GM19035 (cell line): ENCODE data around the gene SLC39A11.
"Not testable (repeated sequence)": the region's sequence is repeated elsewhere in the genome, so short reads cannot be mapped to it uniquely, and the experiment has no call there.

Source experiments
- ATAC-seq: cut with Tn5 transposase; IDR thresholded peaks from one replicate; pipeline ENCODE4 v1.9.1; 2021; ENCODE audit not compliant: unreplicated experiment

Gene SLC39A11

DNA sequence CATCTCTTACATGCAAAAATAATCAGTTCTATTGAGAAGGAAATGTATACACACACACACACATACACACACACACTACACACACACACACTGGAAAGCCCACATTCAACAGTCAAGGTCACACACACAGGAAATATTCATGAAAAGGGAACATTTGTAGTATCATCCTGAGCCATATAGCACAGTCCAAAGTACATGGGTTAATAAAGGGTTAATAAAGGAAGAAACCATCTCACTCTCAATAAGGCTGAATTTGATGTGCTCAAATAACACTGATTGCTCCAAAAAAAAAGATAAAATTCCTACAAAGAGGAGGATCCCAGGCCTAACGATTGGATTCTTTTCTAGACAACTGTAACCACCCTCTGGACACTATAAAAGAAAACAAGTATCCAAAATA lies 164.7 kb downstream of the SLC39A11 start:
- ATAC-seq = no peak

DNA sequence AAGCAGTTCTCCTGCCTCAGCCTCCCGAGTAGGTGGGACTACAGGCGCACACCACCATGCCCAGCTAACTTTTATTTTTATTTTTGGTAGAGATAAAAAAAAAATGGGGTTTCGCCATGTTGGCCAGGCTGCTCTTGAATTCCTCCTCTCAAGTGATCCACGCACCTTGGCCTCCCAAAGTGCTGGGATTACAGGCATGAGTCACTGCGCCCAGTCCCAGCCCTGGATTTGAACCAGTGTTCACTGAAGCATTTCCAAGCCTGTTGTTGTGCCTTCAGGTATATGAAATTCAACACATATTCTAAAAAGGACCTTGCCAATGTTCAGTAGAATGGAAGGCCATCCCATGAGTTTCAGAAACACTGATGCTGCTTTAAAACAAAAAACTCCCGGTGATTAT lies 165.3 kb downstream of the SLC39A11 start:
- ATAC-seq = no peak

DNA sequence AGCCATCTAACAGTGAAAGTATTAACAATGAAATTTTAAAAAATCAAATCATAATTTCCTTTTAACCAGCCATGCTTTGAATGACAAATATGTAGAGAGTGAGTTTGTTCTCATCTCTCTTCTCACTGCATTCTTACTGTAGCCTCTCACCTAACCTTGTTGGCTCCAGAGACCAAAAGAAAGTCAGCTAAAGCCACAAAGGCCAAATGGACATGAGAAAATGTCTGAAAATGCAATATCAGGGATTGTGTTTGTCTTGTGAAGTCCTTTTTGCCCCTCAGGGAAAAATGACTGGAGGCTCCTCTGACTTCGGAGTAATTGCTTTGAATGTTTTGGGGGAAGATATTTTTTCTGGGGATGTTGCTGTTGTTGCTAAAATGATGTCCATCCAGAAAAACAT lies 166.3 kb downstream of the SLC39A11 start:
- no peak for ATAC-seq

DNA sequence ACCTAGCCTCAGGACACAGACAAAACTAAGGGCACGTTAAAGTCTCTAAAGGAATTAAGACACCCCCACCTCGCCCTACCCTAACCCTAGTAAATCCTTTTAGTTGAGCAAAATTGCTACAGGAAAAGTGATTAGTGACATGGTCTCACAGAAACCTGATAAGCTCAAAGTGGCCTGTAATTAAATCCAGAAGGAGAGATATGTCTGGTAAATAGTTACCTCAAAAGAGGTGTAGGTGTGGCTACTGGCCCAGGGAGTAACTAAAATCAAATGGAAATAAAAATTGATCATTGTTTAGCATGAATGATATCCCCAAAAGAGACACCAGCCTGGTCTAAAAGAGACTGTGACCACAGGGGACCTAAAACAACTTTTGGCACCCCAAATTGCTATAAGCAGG lies 168.3 kb downstream of the SLC39A11 start:
- no peak for ATAC-seq

DNA sequence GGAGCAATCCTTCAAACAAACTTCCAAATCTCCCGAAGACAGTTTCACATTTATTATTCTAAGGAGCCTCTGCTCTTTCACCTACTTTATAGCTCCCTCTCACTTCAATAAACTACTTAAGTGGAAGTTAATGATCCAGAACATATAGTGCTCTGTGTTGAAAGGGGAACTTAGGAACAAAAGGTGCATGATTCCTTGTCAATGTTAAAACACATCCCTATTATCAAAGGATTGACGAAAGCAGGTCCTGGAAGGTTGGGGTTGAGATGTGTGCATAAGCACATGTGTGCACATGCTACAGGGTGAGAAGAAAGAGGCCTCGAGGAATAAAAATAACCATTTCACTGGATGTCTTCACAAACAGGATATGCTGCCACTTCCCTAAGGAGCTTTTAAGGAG lies 170.3 kb downstream of the SLC39A11 start:
- no peak for ATAC-seq

DNA sequence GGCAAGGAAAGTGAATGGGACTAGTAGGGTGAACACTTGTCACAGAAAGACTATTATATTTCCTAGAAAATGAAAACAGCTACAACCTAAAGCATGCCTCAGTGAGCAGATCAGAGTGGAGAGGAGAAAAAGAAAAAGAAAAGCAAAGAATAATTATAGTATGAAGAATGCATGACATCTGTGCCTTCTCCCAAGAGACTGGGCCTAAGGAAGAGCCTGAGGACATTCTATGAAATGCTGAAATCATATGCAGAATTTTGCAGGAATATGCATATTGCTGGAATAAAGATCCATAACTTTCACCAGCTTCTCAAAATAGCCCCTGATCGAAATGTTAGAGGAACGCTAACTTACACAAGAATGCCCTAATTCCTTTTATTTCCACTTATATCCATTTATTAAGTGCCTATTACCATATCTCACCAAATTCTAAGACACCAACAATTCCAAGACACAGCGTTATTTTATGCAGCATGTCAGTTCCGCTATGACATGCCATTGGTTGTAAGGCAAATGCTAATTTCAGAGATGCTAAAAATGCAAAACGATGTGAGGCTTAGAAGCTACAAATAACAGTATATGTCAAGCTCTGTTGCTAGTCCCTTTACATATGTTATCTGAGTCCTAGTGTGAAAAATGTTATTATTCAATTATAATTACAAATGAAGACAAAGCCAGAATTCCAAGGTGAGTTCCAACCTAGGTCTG lies 171.0 kb downstream of the SLC39A11 start:
- no peak for ATAC-seq

DNA sequence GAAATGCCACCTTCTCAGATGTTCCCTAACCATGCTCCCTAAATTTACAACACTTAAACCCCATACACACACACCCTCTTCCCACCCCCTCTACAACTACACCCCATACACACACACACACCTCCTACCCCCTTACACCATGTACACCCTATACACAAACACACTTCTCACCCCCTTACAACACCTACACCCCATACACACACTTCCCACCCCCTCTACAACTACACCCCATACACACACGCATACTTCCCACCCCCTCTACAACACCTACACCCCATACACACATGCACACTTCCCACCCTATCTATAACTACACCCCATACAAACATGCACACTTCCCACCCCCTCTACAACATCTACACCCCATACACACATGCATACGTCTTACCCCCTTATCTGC lies 172.0 kb downstream of the SLC39A11 start:
- ATAC-seq = no peak

DNA sequence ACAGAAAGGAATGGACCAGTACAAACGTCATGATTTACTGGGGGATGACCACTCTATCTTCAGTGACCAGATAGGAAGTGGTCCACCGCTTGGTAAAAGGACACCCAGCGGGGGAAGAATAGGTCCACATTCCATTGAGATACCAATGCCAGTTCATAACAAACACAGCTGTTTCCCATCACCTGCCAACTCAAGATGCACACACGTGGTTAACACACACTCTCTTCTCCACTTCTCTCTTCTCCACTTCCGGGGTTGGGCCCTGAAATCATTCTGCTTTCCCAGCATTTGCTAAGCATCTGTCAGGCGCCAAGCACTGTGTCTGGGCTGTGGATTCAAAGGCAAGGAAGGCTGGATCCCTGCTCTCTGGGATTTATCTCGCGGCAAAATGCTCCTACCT lies 175.5 kb downstream of the SLC39A11 start:
- no peak for ATAC-seq

DNA sequence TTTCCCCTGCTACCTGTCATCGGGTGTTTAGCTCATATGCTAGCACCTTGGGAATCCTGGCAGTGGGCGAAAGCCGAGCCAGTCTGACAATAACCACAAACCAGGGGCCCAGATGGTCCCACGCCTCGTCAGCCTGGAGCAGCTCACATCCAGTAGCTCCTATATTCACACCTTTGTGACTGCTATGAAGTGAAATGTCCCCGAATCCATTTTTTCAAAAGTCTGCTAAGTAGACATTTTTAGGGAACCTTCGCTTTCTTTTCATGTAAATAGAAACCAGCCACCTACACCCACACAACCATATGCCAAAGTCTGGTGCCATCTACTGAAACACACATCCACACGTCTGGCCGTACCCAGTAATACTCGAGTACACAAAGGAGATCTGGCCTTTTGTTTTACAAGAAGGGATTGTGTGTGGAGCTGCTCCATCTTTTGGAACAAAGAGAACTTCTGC lies 176.8 kb downstream of the SLC39A11 start:
- ATAC-seq = no peak

DNA sequence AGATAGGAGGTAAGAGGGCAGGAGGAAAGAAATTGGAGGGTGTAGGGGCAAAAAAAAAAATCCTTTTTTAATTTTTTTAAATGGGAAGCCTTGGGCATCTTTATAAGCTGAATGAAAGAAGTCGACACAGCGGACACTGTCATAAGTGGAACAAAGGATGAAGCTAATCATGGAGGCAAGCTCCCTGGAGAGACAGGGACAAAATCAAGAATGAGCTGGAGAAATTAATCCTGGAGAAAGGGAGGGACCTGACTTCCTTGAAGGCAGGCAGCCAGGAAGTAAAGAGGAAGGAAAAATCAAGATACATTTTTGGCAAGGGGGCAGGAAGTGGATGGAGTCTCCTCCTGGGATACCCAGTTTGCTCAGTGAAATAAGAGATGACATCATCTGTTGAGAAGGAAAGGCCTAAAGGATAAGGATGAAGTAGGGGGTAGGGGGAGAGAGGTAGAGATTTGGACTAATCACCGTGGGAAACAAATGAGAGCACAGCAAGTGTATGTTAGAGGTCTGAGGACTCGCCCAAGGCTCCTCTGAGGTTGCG lies 179.3 kb downstream of the SLC39A11 start:
- ATAC-seq = no peak

DNA sequence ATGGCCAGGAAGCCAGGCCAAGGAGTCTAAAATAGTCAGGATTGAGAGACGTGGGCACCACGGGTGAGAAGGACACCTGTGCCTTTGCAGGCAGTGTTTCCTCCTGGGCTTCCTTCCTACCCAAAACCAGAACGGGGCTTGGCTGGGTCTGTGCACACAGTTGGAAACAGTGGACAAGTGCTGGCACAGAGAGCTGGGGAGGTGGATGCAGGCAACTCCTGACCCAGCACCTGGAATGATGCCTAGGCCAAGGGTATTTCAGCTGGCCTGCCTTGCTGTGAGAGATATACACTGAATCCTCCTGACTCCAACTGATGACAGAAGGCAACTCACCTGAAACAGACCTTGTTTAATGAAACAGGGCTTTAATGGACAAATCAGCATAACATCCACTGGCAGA lies 186.2 kb downstream of the SLC39A11 start:
- ATAC-seq = no peak

DNA sequence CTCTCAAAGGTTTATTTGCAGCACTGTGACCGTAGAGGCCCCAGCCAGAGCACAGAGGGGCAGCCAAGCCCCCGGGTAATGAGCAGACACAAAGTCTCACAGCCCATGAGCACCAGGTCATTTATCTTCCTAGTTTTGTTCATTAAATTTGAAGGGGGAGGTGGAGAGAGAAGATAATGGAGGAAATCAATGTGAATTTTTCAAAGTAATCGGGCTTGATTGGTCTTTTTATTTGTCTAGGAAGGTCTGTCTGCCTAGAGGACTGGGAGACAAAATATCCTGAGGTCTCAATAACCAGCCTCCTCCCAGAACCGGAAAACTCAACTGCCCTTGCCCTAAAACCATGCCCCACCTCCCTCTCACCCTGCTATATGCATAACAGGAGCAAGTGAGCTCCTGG lies 189.0 kb downstream of the SLC39A11 start:
- no peak for ATAC-seq

DNA sequence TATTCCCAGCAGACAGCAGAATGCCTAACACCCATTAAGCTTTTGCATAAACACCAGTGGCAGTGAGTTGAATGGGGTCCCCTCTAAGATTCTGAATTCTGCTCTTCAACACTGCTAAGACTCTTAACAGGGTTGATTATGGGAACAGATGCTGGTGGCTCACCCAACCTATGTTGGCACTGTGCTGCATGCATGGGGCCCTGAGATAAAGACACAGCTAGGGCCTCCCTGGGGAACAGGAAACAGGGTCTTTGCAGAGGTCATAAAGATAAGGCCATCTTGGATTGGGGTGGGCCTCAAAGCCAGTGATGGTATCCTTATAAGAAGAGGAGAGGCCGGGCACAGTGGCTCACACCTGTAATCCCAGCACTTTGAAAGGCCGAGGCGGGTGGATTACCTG lies 190.8 kb downstream of the SLC39A11 start:
- ATAC-seq = no peak

DNA sequence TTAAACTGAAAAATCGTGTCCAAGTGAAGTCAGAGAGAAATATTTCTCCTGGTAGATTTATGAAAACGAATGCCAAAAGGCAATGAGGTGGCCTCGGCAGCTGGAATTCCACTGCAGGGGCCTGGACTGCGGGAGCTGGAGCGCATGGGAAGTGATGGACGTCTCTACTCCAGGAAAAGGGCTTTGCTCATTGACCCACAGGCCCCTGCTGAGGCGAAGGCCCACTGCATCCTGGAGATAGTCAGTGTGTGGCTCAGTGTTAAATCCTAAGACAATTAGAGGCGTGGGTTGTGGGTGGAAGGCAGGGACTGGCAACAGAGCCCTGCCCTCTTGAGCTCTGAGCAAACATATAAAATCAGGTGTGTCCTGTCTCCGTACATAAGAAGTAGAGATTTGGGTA lies 191.4 kb downstream of the SLC39A11 start:
- no peak for ATAC-seq

DNA sequence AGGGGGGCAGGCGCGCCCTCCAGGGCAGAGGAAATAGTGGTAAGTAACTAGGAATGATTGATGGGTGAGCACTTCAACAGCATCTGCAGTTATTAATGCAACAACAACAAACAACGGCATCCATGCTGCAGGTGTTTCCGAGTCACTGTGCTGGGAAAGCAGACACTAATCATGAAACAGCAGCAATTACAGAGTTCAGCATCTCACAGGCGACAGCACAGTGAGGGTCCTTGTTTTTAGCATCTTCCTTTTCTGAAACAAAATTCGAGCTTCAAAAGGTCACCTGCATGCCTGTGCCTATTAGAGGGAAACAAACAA lies 191.9 kb downstream of the SLC39A11 start:
- ATAC-seq = no peak

DNA sequence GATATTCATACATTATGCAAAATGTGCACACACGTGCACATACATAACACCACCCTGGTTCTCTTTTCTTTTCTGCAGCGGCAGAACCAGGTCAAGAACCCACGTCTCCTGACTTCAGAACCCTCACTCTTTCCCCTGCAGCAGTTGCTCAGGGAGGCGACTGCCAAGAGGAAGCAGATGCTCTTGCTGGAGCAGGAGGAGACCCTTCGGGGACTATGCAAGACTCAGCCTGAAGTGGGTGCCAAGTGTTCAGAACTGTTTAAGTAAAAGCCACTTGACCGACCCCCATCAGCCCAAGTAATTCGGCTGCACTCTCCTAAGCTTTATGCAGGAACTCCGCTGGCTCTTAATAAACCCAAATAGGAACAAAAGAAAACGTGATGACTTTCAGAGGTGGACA lies 193.8 kb downstream of the SLC39A11 start:
- no peak for ATAC-seq

DNA sequence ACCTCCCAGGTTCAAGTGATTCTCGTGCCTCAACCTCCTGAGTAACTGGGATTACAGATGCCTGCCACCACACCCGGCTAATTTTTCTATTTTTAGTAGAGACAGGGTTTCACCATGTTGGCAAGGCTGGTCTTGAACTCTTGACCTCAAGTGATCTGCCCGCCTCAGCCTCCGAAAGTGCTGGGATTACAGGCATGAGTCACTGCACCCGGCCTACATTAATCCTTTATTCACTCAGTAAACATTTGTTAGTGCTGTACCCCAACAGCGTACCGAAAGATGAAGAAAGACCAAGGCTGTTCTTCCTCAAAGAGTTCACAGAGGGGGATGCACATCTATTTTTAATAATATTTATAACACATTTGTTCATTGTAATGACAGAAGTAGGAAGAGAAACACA lies 196.2 kb downstream of the SLC39A11 start:
- not testable (repeated sequence) for ATAC-seq

DNA sequence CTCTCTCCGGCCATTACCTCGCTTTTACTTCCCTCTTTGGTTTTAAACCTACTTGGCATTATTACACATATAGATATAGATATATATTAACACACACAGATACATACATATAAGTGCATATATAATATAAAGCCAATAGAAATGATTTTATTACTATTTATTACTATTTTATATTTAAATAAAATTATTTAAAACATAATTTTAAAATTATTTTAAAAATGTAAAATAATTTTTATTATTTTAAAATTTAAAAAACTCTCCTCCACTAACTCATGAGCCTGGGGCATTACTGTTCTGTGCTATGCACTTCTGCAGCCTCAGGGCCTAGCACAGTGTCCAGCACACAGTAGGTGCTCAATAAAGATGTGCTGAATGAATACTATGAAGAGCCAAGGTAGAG lies 200.9 kb downstream of the SLC39A11 start:
- ATAC-seq = no peak

DNA sequence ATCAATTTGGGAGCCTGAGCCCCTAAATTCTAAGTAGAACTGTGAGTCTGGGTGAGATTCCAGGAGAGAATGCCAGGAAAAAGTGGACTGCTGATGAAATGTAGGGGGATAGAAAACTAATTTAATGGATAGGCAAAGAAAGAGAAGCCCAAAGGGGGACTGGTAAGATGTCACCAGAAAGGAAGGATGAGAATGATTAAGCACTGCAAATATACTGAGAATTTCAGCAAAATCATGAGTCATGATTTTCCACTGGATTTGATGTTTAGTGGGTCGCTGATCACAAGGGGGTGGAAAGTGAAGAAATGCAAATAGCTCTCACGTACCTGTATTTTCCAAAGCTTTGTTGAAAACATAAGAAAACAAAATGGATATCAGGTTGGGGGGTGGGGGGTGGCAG lies 201.8 kb downstream of the SLC39A11 start:
- no peak for ATAC-seq

DNA sequence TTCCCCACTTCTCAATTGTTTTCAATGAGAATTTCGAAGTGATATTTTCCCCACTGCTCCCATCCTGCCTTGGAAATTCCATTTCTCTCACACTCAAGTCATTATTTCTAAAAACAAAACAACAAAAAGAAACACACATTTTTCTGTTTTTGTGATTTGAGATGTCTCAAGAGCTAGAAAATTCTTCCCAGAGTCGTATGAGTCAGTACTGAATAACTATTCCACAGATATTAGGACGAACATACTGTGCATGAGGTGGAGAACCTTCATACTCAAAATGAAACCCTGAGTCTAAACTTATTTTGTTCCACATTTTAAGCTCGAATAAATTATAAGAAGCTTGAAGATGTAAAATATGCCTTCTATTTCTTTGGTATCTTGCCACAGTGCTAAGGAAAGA lies 204.6 kb downstream of the SLC39A11 start:
- no peak for ATAC-seq

DNA sequence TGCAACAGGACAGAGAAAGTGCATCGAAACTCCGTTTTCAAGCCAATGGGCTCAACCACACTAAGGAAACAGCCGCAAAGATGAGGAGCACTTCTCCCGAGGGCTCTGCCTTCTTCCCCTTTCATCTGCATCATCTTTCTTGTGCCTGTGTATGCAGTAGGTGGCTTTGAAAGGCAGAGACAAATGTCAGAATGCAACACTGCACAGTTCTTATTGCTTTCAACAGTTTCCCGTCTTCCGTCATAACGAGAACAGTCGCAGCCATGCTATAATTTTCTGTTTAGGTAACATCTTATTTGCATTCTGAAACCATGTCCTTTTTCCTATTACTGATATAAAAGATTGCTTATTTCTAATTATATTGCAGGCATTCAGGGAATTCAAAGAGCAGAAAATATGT lies 205.2 kb downstream of the SLC39A11 start:
- no peak for ATAC-seq

DNA sequence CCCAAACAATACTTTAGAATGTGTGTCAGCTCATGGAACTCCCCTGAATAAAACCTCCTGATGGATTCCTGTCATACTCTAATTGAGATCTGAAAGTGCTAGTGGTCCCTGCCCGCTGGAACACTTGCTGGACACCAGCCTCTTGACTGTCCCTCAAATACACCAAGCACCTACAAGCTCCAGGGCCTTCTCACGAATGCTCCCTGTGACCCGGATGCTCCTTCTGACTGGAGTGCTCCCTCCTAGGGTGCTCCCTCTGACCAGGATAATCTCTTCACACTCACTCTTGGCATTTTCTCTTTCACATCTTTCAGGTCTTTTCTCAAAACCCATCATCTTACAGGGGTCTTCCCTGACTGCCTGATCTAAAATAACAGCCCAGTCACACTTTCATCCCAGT lies 205.9 kb downstream of the SLC39A11 start:
- ATAC-seq = no peak

DNA sequence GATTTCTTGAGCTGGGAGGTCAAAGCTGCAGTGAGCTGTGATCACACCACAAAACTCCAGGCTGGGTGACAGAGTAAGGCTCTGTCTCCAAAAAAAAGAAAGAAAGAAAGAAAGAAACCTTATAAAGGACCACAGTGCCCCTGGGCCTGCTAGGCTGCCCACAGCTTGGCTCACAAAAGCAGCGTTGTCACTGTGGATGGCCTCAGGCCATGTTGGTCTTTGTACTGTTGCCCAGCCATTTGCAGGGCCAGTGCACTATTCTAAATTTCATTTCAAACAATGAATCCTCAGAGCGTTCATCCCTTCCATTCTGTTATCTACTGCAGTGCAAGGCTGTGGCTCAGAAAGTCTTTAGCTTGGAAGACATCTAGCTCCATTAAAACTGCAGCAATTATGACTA lies 208.4 kb downstream of the SLC39A11 start:
- ATAC-seq = no peak
